Stimulated activated CD8-positive, alpha-beta memory T cell treated with anti-CD3 and anti-CD28 coated beads, Interleukin-4, amount 100 ng/mL, for 24 hours (primary cell): Measurements from ENCODE around the gene ATXN3.
A peak's percentile ranks its signal among the peaks of the same experiment; 100 is the strongest.

Source experiments
- DNase-seq: peaks from one replicate; pipeline ENCODE4 v3.0.0-alpha.2; 2020; ENCODE audit warnings: low read depth

Gene ATXN3

GRCh38 chr14:92106143-92106926 lies at the start of gene ATXN3:
Gene ATXN3, minus strand, starts transcription at chr14:92106582. Its CDS starts 30 bp downstream, at chr14:92106552.
- DNase-seq = peak; percentile 92

GRCh38 chr14:92154283-92154942 lies 48.0 kb upstream of the ATXN3 start:
- DNase-seq = no peak

- no peak for DNase-seq
These were observed 47.2 kb upstream of the ATXN3 start for GRCh38 chr14:92153581-92153980.

- no peak for DNase-seq
These were observed 38.3 kb upstream of the ATXN3 start for GRCh38 chr14:92144708-92145107.

- DNase-seq = no peak
These were observed 37.6 kb upstream of the ATXN3 start for GRCh38 chr14:92143962-92144361.

GRCh38 chr14:92143309-92143708 lies 36.9 kb upstream of the ATXN3 start:
- no peak for DNase-seq

- DNase-seq = no peak
These were observed 28.9 kb upstream of the ATXN3 start for GRCh38 chr14:92135269-92135668.

GRCh38 chr14:92134456-92134855 lies 28.1 kb upstream of the ATXN3 start:
- no peak for DNase-seq

GRCh38 chr14:92122761-92123160 lies 16.4 kb upstream of the ATXN3 start:
- no peak for DNase-seq

- DNase-seq = no peak
These were observed 15.9 kb upstream of the ATXN3 start for GRCh38 chr14:92122351-92122677.

- peak; percentile 70 for DNase-seq
These were observed 15.4 kb upstream of the ATXN3 start, which contains the start of the genes CPSF2 and NDUFB1 for GRCh38 chr14:92121670-92122350. Gene CPSF2, plus strand, starts transcription at chr14:92121969. Its CDS starts 9,016 bp downstream, at chr14:92130985. Gene NDUFB1, minus strand, starts transcription at chr14:92121706. Its CDS starts 4,069 bp downstream, at chr14:92117637.

- DNase-seq = no peak
These were observed 14.9 kb upstream of the ATXN3 start for GRCh38 chr14:92121207-92121669.

GRCh38 chr14:92109490-92109889 lies 3.1 kb upstream of the ATXN3 start:
- no peak for DNase-seq

- DNase-seq = no peak
These were observed 2.2 kb upstream of the ATXN3 start for GRCh38 chr14:92108345-92109254.

- no peak for DNase-seq
These were observed 564 bp downstream of the ATXN3 start for GRCh38 chr14:92105893-92106142.

GRCh38 chr14:92105073-92105892 lies 1.1 kb downstream of the ATXN3 start:
- no peak for DNase-seq

GRCh38 chr14:92103363-92103989 lies 2.9 kb downstream of the ATXN3 start:
- DNase-seq = no peak

- DNase-seq = no peak
These were observed 6.6 kb downstream of the ATXN3 start for GRCh38 chr14:92099802-92100201.

GRCh38 chr14:92093320-92093719 lies 13.1 kb downstream of the ATXN3 start:
- DNase-seq = no peak

- no peak for DNase-seq
These were observed 17.9 kb downstream of the ATXN3 start for GRCh38 chr14:92088494-92088893.

GRCh38 chr14:92074555-92074954 lies 31.8 kb downstream of the ATXN3 start:
- DNase-seq = no peak
